GM18498 (cell line): Measurements from ENCODE around the gene VPS50.

ENCODE experiments used
- ATAC-seq: cut with Tn5 transposase; IDR thresholded peaks from one replicate; pipeline ENCODE4 v1.9.1; 2021; ENCODE audit warnings: mild to moderate bottlenecking, moderate library complexity; ENCODE audit not compliant: unreplicated experiment

VPS50 gene

GRCh38 chr7:93402944-93403343 is 170.8 kb downstream of the VPS50 start:
- ATAC-seq: no peak

GRCh38 chr7:93407239-93407638 is 175.1 kb downstream of the VPS50 start:
- ATAC-seq: no peak

GRCh38 chr7:93409324-93409723 is 177.2 kb downstream of the VPS50 start:
- ATAC-seq: no peak
